ENCODE data around the gene HCFC1R1.
A peak's percentile ranks its signal among the peaks of the same experiment; 100 is the strongest.
"Not testable (repeated sequence)": the region's sequence is repeated elsewhere in the genome, so short reads cannot be mapped to it uniquely, and the experiment has no call there.

The HCFC1R1 gene

GRCh38 chr16:3071655-3072054 is 47.9 kb upstream of the HCFC1R1 start:
- Histone ChIP-seq H3K4me2 (ENCODE audit: insufficient read depth, low read length, poor library complexity, severe bottlenecking) (no peak overlapping the region), H2AK5ac (ENCODE audit: low read depth, low read length) (no peak overlapping the region), H3K9ac (ENCODE audit: low read depth, low read length, poor library complexity) (no peak overlapping the region), H2BK120ac (ENCODE audit: low read depth, low read length) (no peak overlapping the region), H2BK15ac (ENCODE audit: low read length) (no peak overlapping the region), H3K23ac (ENCODE audit: low read depth, low read length, poor library complexity) (no peak overlapping the region), H3K14ac (ENCODE audit: low read length) (no peak overlapping the region), H3K4me1 (ENCODE audit: control insufficient read depth in 2 of 2, insufficient read depth in 1 of 2, low read depth in 1 of 2, low read length in 2 of 2) (peaks cover 0 to 2% of the 10 kb centered on the region in 2 donors), H3K4me3 (ENCODE audit: low read length in 2 of 2) (peak overlapping the region in 1 of 2 donors; percentile 22), H3K27ac (replicated peaks; ENCODE audit: low read length) (no peak overlapping the region), H4K91ac (ENCODE audit: low read depth, low read length, poor library complexity) (no peak overlapping the region), H3K9me3 (replicated peaks in 1 of 2; ENCODE audit: control insufficient read depth in 2 of 2, insufficient read depth in 1 of 2, low read depth in 1 of 2, low read length in 2 of 2) (no peaks in the 10 kb centered on the region), H2BK12ac (ENCODE audit: low read length) (no peak overlapping the region), H2BK5ac (ENCODE audit: low read length) (no peak overlapping the region), H3K79me1 (ENCODE audit: low read depth, low read length) (no peaks in the 10 kb centered on the region), H3K36me3 (replicated peaks in 1 of 2; ENCODE audit: control insufficient read depth in 2 of 2, insufficient read depth in 2 of 2, low read length in 2 of 2) (no peaks in the 10 kb centered on the region), H3K18ac (ENCODE audit: low read length) (no peak overlapping the region), H4K8ac (ENCODE audit: low read depth, low read length) (no peak overlapping the region), H3K27me3 (ENCODE audit: control insufficient read depth in 3 of 3, insufficient read depth in 3 of 3, low read depth in 1 of 3, low read length in 3 of 3) (peaks cover 0 to 37% (median 0%) of the 10 kb centered on the region in 3 experiments), H3K4ac (ENCODE audit: low read length) (no peak overlapping the region), H2AFZ (ENCODE audit: low read length) (no peak overlapping the region)
- WGBS, 2 donors (ENCODE audit: extremely low coverage in 2 of 2, insufficient read length in 2 of 2, insufficient replicate concordance in 1 of 2): no CpG with 5 or more reads among the region's 7 CpGs
- no peak for DNase-seq (ENCODE audit: low spot score)

GRCh38 chr16:3070608-3071111 is 46.9 kb upstream of the HCFC1R1 start:
- WGBS, 2 donors (ENCODE audit: extremely low coverage in 2 of 2, insufficient read length in 2 of 2, insufficient replicate concordance in 1 of 2): no CpG with 5 or more reads among the region's 9 CpGs
- no peak overlapping the region for H4K8ac ChIP-seq (ENCODE audit: low read depth, low read length)
- no peak overlapping the region for H4K91ac ChIP-seq (ENCODE audit: low read depth, low read length, poor library complexity)

GRCh38 chr16:3069146-3069545 is 45.4 kb upstream of the HCFC1R1 start:
- H3K4me1 ChIP-seq (ENCODE audit: control insufficient read depth in 2 of 2, insufficient read depth in 1 of 2, low read depth in 1 of 2, low read length in 2 of 2); H4K8ac ChIP-seq (ENCODE audit: low read depth, low read length); H3K4me2 ChIP-seq (ENCODE audit: insufficient read depth, low read length, poor library complexity, severe bottlenecking); H2BK15ac ChIP-seq (ENCODE audit: low read length); H3K23ac ChIP-seq (ENCODE audit: low read depth, low read length, poor library complexity); DNase-seq (ENCODE audit: low spot score); H2BK12ac ChIP-seq (ENCODE audit: low read length); H3K79me1 ChIP-seq (ENCODE audit: low read depth, low read length); H2AFZ ChIP-seq (ENCODE audit: low read length); H2BK120ac ChIP-seq (ENCODE audit: low read depth, low read length); H3K18ac ChIP-seq (ENCODE audit: low read length); H3K9ac ChIP-seq (ENCODE audit: low read depth, low read length, poor library complexity); H3K14ac ChIP-seq (ENCODE audit: low read length); H2BK5ac ChIP-seq (ENCODE audit: low read length); H3K4ac ChIP-seq (ENCODE audit: low read length); H4K91ac ChIP-seq (ENCODE audit: low read depth, low read length, poor library complexity); H3K4me3 ChIP-seq (ENCODE audit: low read length in 2 of 2); H3K27ac ChIP-seq (replicated peaks; ENCODE audit: low read length); H3K36me3 ChIP-seq (replicated peaks in 1 of 2; ENCODE audit: control insufficient read depth in 2 of 2, insufficient read depth in 2 of 2, low read length in 2 of 2); H3K9me3 ChIP-seq (replicated peaks in 1 of 2; ENCODE audit: control insufficient read depth in 2 of 2, insufficient read depth in 1 of 2, low read depth in 1 of 2, low read length in 2 of 2); H2AK5ac ChIP-seq (ENCODE audit: low read depth, low read length): not testable (repeated sequence)
- peaks cover 0 to 34% (median 0%) of the 10 kb centered on the region in 3 experiments for H3K27me3 ChIP-seq (ENCODE audit: control insufficient read depth in 3 of 3, insufficient read depth in 3 of 3, low read depth in 1 of 3, low read length in 3 of 3)
- WGBS, 2 donors (ENCODE audit: extremely low coverage in 2 of 2, insufficient read length in 2 of 2, insufficient replicate concordance in 1 of 2): no CpG with 5 or more reads among the region's 11 CpGs

More at GRCh38 chr16:3070608-3071111, 46.9 kb upstream of the HCFC1R1 start:
- Histone ChIP-seq H3K14ac (ENCODE audit: low read length) (no peak overlapping the region), H2AK5ac (ENCODE audit: low read depth, low read length) (no peak overlapping the region), H2BK120ac (ENCODE audit: low read depth, low read length) (no peak overlapping the region), H2BK15ac (ENCODE audit: low read length) (no peak overlapping the region), H3K18ac (ENCODE audit: low read length) (no peak overlapping the region), H2BK5ac (ENCODE audit: low read length) (no peak overlapping the region), H3K27me3 (ENCODE audit: control insufficient read depth in 3 of 3, insufficient read depth in 3 of 3, low read depth in 1 of 3, low read length in 3 of 3) (peaks cover 0 to 39% (median 0%) of the 10 kb centered on the region in 3 experiments), H2BK12ac (ENCODE audit: low read length) (no peak overlapping the region), H3K36me3 (replicated peaks in 1 of 2; ENCODE audit: control insufficient read depth in 2 of 2, insufficient read depth in 2 of 2, low read length in 2 of 2) (no peaks in the 10 kb centered on the region), H3K9me3 (replicated peaks in 1 of 2; ENCODE audit: control insufficient read depth in 2 of 2, insufficient read depth in 1 of 2, low read depth in 1 of 2, low read length in 2 of 2) (no peaks in the 10 kb centered on the region), H3K23ac (ENCODE audit: low read depth, low read length, poor library complexity) (no peak overlapping the region), H3K79me1 (ENCODE audit: low read depth, low read length) (no peaks in the 10 kb centered on the region), H3K4ac (ENCODE audit: low read length) (no peak overlapping the region), H3K9ac (ENCODE audit: low read depth, low read length, poor library complexity) (no peak overlapping the region), H2AFZ (ENCODE audit: low read length) (no peak overlapping the region), H3K4me2 (ENCODE audit: insufficient read depth, low read length, poor library complexity, severe bottlenecking) (no peak overlapping the region), H3K4me3 (ENCODE audit: low read length in 2 of 2) (no peak overlapping the region), H3K4me1 (ENCODE audit: control insufficient read depth in 2 of 2, insufficient read depth in 1 of 2, low read depth in 1 of 2, low read length in 2 of 2) (peaks cover 0 to 2% of the 10 kb centered on the region in 2 donors), H3K27ac (replicated peaks; ENCODE audit: low read length) (no peak overlapping the region)
- DNase-seq (ENCODE audit: low spot score): no peak

- Histone ChIP-seq H4K8ac (ENCODE audit: low read depth, low read length) (no peak overlapping the region), H2AFZ (ENCODE audit: low read length) (no peak overlapping the region), H3K14ac (ENCODE audit: low read length) (no peak overlapping the region), H3K4me3 (ENCODE audit: low read length in 2 of 2) (peak overlapping the region in 1 of 2 donors; percentile 5), H3K23ac (ENCODE audit: low read depth, low read length, poor library complexity) (no peak overlapping the region), H3K9ac (ENCODE audit: low read depth, low read length, poor library complexity) (peak overlapping the region; percentile 2), H2BK12ac (ENCODE audit: low read length) (no peak overlapping the region), H2BK120ac (ENCODE audit: low read depth, low read length) (no peak overlapping the region), H3K4ac (ENCODE audit: low read length) (no peak overlapping the region), H3K27ac (replicated peaks; ENCODE audit: low read length) (no peak overlapping the region), H2BK5ac (ENCODE audit: low read length) (no peak overlapping the region), H3K9me3 (replicated peaks in 1 of 2; ENCODE audit: control insufficient read depth in 2 of 2, insufficient read depth in 1 of 2, low read depth in 1 of 2, low read length in 2 of 2) (no peaks in the 10 kb centered on the region), H3K4me2 (ENCODE audit: insufficient read depth, low read length, poor library complexity, severe bottlenecking) (no peak overlapping the region), H3K36me3 (replicated peaks in 1 of 2; ENCODE audit: control insufficient read depth in 2 of 2, insufficient read depth in 2 of 2, low read length in 2 of 2) (no peaks in the 10 kb centered on the region), H2AK5ac (ENCODE audit: low read depth, low read length) (no peak overlapping the region), H3K27me3 (ENCODE audit: control insufficient read depth in 3 of 3, insufficient read depth in 3 of 3, low read depth in 1 of 3, low read length in 3 of 3) (peaks cover 0 to 29% (median 0%) of the 10 kb centered on the region in 3 experiments), H3K79me1 (ENCODE audit: low read depth, low read length) (no peaks in the 10 kb centered on the region), H3K4me1 (ENCODE audit: control insufficient read depth in 2 of 2, insufficient read depth in 1 of 2, low read depth in 1 of 2, low read length in 2 of 2) (peaks cover 0 to 3% of the 10 kb centered on the region in 2 donors), H4K91ac (ENCODE audit: low read depth, low read length, poor library complexity) (no peak overlapping the region), H3K18ac (ENCODE audit: low read length) (no peak overlapping the region), H2BK15ac (ENCODE audit: low read length) (no peak overlapping the region)
- no peak for DNase-seq (ENCODE audit: low spot score)
- no CpG with 5 or more reads among the region's 4 CpGs for WGBS, 2 donors (ENCODE audit: extremely low coverage in 2 of 2, insufficient read length in 2 of 2, insufficient replicate concordance in 1 of 2)
Measured at GRCh38 chr16:3068487-3068886, 44.7 kb upstream of the HCFC1R1 start.

Measured in neuronal stem cell (in vitro differentiated cells).